Panc1 (cell line): Measurements from ENCODE around the gene PDP2. TPM values are rescaled to one million over a fixed set of nuclear protein-coding genes. Genes with fewer than 3 reads are reported as not detected.

Experiments used
- ATAC-seq: fragments of 200-7000 bp; cut with Tn5 transposase; 2 replicates; pipeline ENCODE4 v1.9.1; 2020; ENCODE audit warnings: mild to moderate bottlenecking, moderate library complexity
- BruUV-seq: library from RNA; stranded (reverse); fragments of 400-500 nt; replicated peaks from 2 replicates; lab custom pipeline; 2021; lab: Mats Ljungman, UMichigan
- CTCF ChIA-PET: fragments of 300-600 bp; sonication (Branson Sonifier 250); formaldehyde crosslinking; loops from one replicate; lab custom pipeline; 2022; ENCODE audit warnings: antibody characterized with exemption; lab: Charles Lee
- POLR2A ChIA-PET: fragments of 300-600 bp; sonication (Branson Sonifier 250); formaldehyde crosslinking; loops from one replicate; lab custom pipeline; 2022; ENCODE audit warnings: antibody characterized with exemption; lab: Charles Lee
- DNase-seq: peaks from one replicate; pipeline ENCODE4 v3.0.0-alpha.2; 2010; ENCODE audit warnings: low read depth, low spot score
- H3K27ac ChIP-seq: 2 replicates; pipeline ENCODE4 v1.5.1; 2011; ENCODE audit warnings: mild to moderate bottlenecking, low read length, inconsistent platforms
- H3K27me3 ChIP-seq: fragments of 200-500 bp; sonication (Bioruptor generic); 2 replicates; pipeline ENCODE4 v1.6.0; 2014; ENCODE audit warnings: low read length, inconsistent platforms; ENCODE audit not compliant: control insufficient read depth, insufficient read depth
- H3K36me3 ChIP-seq: fragments of 200-500 bp; sonication (Bioruptor generic); 2 replicates; pipeline ENCODE4 v1.5.1; 2014; ENCODE audit warnings: inconsistent platforms, mild to moderate bottlenecking, low read length, moderate library complexity; ENCODE audit not compliant: control insufficient read depth, insufficient read depth
- H3K4me1 ChIP-seq: 2 replicates; pipeline ENCODE4 v1.5.1; 2011; ENCODE audit warnings: inconsistent platforms, mild to moderate bottlenecking, low read length, moderate library complexity; ENCODE audit not compliant: control insufficient read depth, insufficient read depth
- H3K4me3 ChIP-seq, 2 experiments: 2 replicates each; pipeline ENCODE4 v1.5.1; 2011 to 2012; ENCODE audit warnings: low read depth in 2 of 2, low read length in 2 of 2, mild to moderate bottlenecking in 2 of 2, inconsistent platforms in 1 of 2, moderate library complexity in 1 of 2
- H3K9me3 ChIP-seq: fragments of 200-500 bp; sonication (Bioruptor generic); 2 replicates; pipeline ENCODE4 v1.5.1; 2014; ENCODE audit warnings: low read depth, mild to moderate bottlenecking, inconsistent platforms, low read length, moderate library complexity; ENCODE audit not compliant: control insufficient read depth, insufficient read depth
- CTCF ChIP-seq: fragments of 450-650 bp; IDR thresholded peaks from 2 replicates; pipeline ENCODE4 v1.5.1; 2017; ENCODE audit warnings: mild to moderate bottlenecking
- POLR2AphosphoS5 ChIP-seq: IDR thresholded peaks from 2 replicates; pipeline ENCODE4 v1.6.1; 2012; ENCODE audit warnings: mild to moderate bottlenecking, low read depth, low read length, moderate library complexity
- SIN3A ChIP-seq: IDR thresholded peaks from 2 replicates; pipeline ENCODE4 v1.6.1; 2012; ENCODE audit warnings: low read depth, mild to moderate bottlenecking, low read length, moderate library complexity, borderline replicate concordance; ENCODE audit not compliant: insufficient read depth
- TCF7L2 ChIP-seq: IDR thresholded peaks from 2 replicates; pipeline ENCODE4 v1.6.1; 2011; ENCODE audit warnings: mild to moderate bottlenecking, low read depth, low read length, inconsistent platforms
- in situ Hi-C: cut with HindIII; loops from 2 replicates; pipeline ENCODE4 v1.10.0; 2016; ENCODE audit warnings: low sequenced_read_pairs, low pct_unique_long_range_greater_than_20kb
- intact Hi-C: fragments of 100-400 bp; cut with micrococcal nuclease; formaldehyde crosslinking; loops from one replicate; pipeline ENCODE4 v1.10.0; 2022; ENCODE audit not compliant: unreplicated experiment
- total RNA-seq: library from RNA; stranded (reverse); gene quantifications from one replicate; pipeline ENCODE4 v1.2.1, GENCODE V29; 2021; ENCODE audit not compliant: unreplicated experiment
- TF ChIP-seq, protein P1 (sequence below), 2 experiments: IDR thresholded peaks; 2 replicates each; pipeline ENCODE4 v1.6.1; 2011 to 2012; ENCODE audit warnings: low read depth in 2 of 2, control low read depth in 1 of 2, low read length in 1 of 2, mild to moderate bottlenecking in 1 of 2, moderate library complexity in 1 of 2; ENCODE audit not compliant: insufficient read depth in 1 of 2

PDP2 gene
- total RNA-seq, 1 experiment from 2014 or later = 15.9 TPM

GRCh38 chr16:66845080-66845410 is 35.3 kb upstream of the PDP2 start:
- Histone ChIP-seq H3K36me3 (no peaks in the 10 kb centered on the region), H3K9me3 (no peaks in the 10 kb centered on the region), H3K27me3 (no peaks in the 10 kb centered on the region; the same call in 1 of the 2 replicates), H3K27ac (no peak overlapping the region), H3K4me3 (peak overlapping the region; percentile 37 to 41), H3K4me1 (no peaks in the 10 kb centered on the region)
- BruUV-seq = no TSS peak
- no peak for ATAC-seq
- POLR2A ChIA-PET = no interaction called here
- in situ Hi-C loops (no loop called here), intact Hi-C loops (no loop called here)
- DNase-seq = no peak
- TF ChIP-seq CTCF (no peak), POLR2AphosphoS5 (no peak), TCF7L2 (no peak), SIN3A (no peak)
- TF ChIP-seq, protein P1, sequence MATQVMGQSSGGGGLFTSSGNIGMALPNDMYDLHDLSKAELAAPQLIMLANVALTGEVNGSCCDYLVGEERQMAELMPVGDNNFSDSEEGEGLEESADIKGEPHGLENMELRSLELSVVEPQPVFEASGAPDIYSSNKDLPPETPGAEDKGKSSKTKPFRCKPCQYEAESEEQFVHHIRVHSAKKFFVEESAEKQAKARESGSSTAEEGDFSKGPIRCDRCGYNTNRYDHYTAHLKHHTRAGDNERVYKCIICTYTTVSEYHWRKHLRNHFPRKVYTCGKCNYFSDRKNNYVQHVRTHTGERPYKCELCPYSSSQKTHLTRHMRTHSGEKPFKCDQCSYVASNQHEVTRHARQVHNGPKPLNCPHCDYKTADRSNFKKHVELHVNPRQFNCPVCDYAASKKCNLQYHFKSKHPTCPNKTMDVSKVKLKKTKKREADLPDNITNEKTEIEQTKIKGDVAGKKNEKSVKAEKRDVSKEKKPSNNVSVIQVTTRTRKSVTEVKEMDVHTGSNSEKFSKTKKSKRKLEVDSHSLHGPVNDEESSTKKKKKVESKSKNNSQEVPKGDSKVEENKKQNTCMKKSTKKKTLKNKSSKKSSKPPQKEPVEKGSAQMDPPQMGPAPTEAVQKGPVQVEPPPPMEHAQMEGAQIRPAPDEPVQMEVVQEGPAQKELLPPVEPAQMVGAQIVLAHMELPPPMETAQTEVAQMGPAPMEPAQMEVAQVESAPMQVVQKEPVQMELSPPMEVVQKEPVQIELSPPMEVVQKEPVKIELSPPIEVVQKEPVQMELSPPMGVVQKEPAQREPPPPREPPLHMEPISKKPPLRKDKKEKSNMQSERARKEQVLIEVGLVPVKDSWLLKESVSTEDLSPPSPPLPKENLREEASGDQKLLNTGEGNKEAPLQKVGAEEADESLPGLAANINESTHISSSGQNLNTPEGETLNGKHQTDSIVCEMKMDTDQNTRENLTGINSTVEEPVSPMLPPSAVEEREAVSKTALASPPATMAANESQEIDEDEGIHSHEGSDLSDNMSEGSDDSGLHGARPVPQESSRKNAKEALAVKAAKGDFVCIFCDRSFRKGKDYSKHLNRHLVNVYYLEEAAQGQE (IDR thresholded peaks at IDR 0.05; ENCODE audit: insufficient read depth in 1 of 2, low read depth in 2 of 2, low read length in 1 of 2) = no peak
- CTCF ChIA-PET = no interaction called here

- H3K4me1 ChIP-seq = no peaks in the 10 kb centered on the region
- no peak overlapping the region for H3K4me3 ChIP-seq
- ChIA-PET POLR2A (no interaction called here), CTCF (no interaction called here)
- BruUV-seq = no TSS peak
- DNase-seq (no peak), ATAC-seq (no peak)
- no peaks in the 10 kb centered on the region; the same call in 1 of the 2 replicates for H3K27me3 ChIP-seq
- intact Hi-C loops (no loop called here), in situ Hi-C loops (no loop called here)
- no peaks in the 10 kb centered on the region for H3K36me3 ChIP-seq
- H3K27ac ChIP-seq = no peak overlapping the region
- H3K9me3 ChIP-seq = no peaks in the 10 kb centered on the region
- no peak for TF ChIP-seq CTCF
- TF ChIP-seq POLR2AphosphoS5 = no peak
- no peak for TF ChIP-seq TCF7L2
- no peak for TF ChIP-seq SIN3A
- TF ChIP-seq, protein P1 (IDR thresholded peaks at IDR 0.05; ENCODE audit: insufficient read depth in 1 of 2, low read depth in 2 of 2, low read length in 1 of 2) = no peak
These were observed 34.5 kb upstream of the PDP2 start for GRCh38 chr16:66845791-66846221.
